HG02981 (cell line): Measurements from ENCODE around the gene SLC4A2.

Source experiments
- ATAC-seq: cut with Tn5 transposase; IDR thresholded peaks from one replicate; pipeline ENCODE4 v1.9.1; 2021; ENCODE audit warnings: mild to moderate bottlenecking, moderate library complexity; ENCODE audit not compliant: unreplicated experiment

SLC4A2 gene

GRCh38 chr7:151114151-151115090 is 55.0 kb downstream of the SLC4A2 start:
- ATAC-seq, result no peak

GRCh38 chr7:151115121-151115835 is 55.9 kb downstream of the SLC4A2 start:
- ATAC-seq, result no peak

- no peak for ATAC-seq
Measured at GRCh38 chr7:151115836-151116418, 56.5 kb downstream of the SLC4A2 start.

GRCh38 chr7:151116603-151117440 is 57.4 kb downstream of the SLC4A2 start:
- ATAC-seq, result no peak

GRCh38 chr7:151117565-151117964 is 58.2 kb downstream of the SLC4A2 start:
- ATAC-seq, result no peak

- ATAC-seq, result no peak
Measured at GRCh38 chr7:151118108-151119054, 59.0 kb downstream of the SLC4A2 start.

GRCh38 chr7:151119055-151119415 is 59.6 kb downstream of the SLC4A2 start:
- ATAC-seq, result no peak

- ATAC-seq, result no peak
Measured at GRCh38 chr7:151119902-151120301, 60.5 kb downstream of the SLC4A2 start.

GRCh38 chr7:151120896-151121295 is 61.5 kb downstream of the SLC4A2 start:
- ATAC-seq, result no peak

- no peak for ATAC-seq
Measured at GRCh38 chr7:151121380-151122170, 62.2 kb downstream of the SLC4A2 start.

GRCh38 chr7:151122276-151122675 is 62.9 kb downstream of the SLC4A2 start:
- ATAC-seq, result no peak

GRCh38 chr7:151122796-151123157 is 63.4 kb downstream of the SLC4A2 start:
- no peak for ATAC-seq

GRCh38 chr7:151123158-151123821 is 63.9 kb downstream of the SLC4A2 start:
- no peak for ATAC-seq

- peak; percentile 92 for ATAC-seq
Measured at GRCh38 chr7:151123822-151124464, 64.6 kb downstream of the SLC4A2 start.

- ATAC-seq, result no peak
Measured at GRCh38 chr7:151124481-151124880, 65.1 kb downstream of the SLC4A2 start.

GRCh38 chr7:151124899-151125399 is 65.6 kb downstream of the SLC4A2 start:
- no peak for ATAC-seq

- ATAC-seq, result no peak
Measured at GRCh38 chr7:151125470-151125845, 66.1 kb downstream of the SLC4A2 start.
